ENCODE measurements around the gene CRYL1. TPM values are rescaled to one million over a fixed set of nuclear protein-coding genes. Genes with fewer than 3 reads are reported as not detected.

The CRYL1 gene
- total and polyA plus RNA-seq, 2 of the 8 experiments (the other 6 are each of a cell fraction or from before 2014, with no cell fraction given) = 1.9 to 6.4 TPM

GRCh38 chr13:20397896-20398295 is 127.8 kb downstream of the CRYL1 start (continued):
- TF ChIP-seq EP300 (IDR thresholded peaks at IDR 0.05; ENCODE audit: borderline replicate concordance in 1 of 2, low read depth in 2 of 2, low read length in 2 of 2) (no peak), RFX5 (IDR thresholded peaks at IDR 0.05; ENCODE audit: borderline replicate concordance, low read depth, low read length) (no peak), CTCF (IDR thresholded peaks at IDR 0.05; ENCODE audit: control extremely low read depth in 1 of 3, insufficient read depth in 1 of 3, low read depth in 1 of 3, low read length in 3 of 3) (no peak), NRF1 (IDR thresholded peaks at IDR 0.05; ENCODE audit: low read depth, low read length) (no peak), RAD21 (IDR thresholded peaks at IDR 0.05 in 1 of 2, conservative IDR thresholded peaks at IDR 0.05 in 1 of 2; ENCODE audit: low read depth in 2 of 2, low read length in 2 of 2) (no peak)
